Superior temporal gyrus (tissue), 1 donor: ENCODE measurements around the gene C1orf232.

Experiments
- DNase-seq: peaks from one replicate; pipeline ENCODE4 v3.0.0-alpha.2; 2016; ENCODE audit errors: extremely low spot score

The C1orf232 gene

GRCh38 chr1:26168410-26169197 lies at the start of gene C1orf232:
Gene C1orf232, minus strand, starts transcription at chr1:26168963. Its CDS starts 464 bp downstream, at chr1:26168499.
- DNase-seq, result no peak

- DNase-seq, result no peak
These were observed 46.5 kb upstream of the C1orf232 start for GRCh38 chr1:26215246-26215645.

GRCh38 chr1:26213335-26213905 lies 44.7 kb upstream of the C1orf232 start:
- DNase-seq, result no peak

- DNase-seq, result no peak
These were observed 44.0 kb upstream of the C1orf232 start for GRCh38 chr1:26212726-26213125.

- no peak for DNase-seq
These were observed 41.5 kb upstream of the C1orf232 start for GRCh38 chr1:26210147-26210870.

- DNase-seq, result no peak
These were observed 35.0 kb upstream of the C1orf232 start for GRCh38 chr1:26203642-26204318.

GRCh38 chr1:26200413-26200812 lies 31.6 kb upstream of the C1orf232 start:
- DNase-seq, result no peak

- DNase-seq, result no peak
These were observed 29.1 kb upstream of the C1orf232 start for GRCh38 chr1:26197813-26198212.

GRCh38 chr1:26197301-26197700 lies 28.5 kb upstream of the C1orf232 start:
- DNase-seq, result no peak

GRCh38 chr1:26195805-26196204 lies 27.0 kb upstream of the C1orf232 start:
- DNase-seq, result no peak

- DNase-seq, result no peak
These were observed 23.0 kb upstream of the C1orf232 start for GRCh38 chr1:26191739-26192138.

GRCh38 chr1:26190373-26190987 lies 21.7 kb upstream of the C1orf232 start, which contains the start of gene CATSPER4:
Gene CATSPER4, plus strand, starts transcription at chr1:26190602. Its CDS starts 26 bp downstream, at chr1:26190628.
- peak; percentile 26 for DNase-seq

- no peak for DNase-seq
These were observed 21.1 kb upstream of the C1orf232 start for GRCh38 chr1:26189751-26190275.

- no peak for DNase-seq
These were observed 20.6 kb upstream of the C1orf232 start for GRCh38 chr1:26189331-26189730.

- no peak for DNase-seq
These were observed 19.7 kb upstream of the C1orf232 start for GRCh38 chr1:26188477-26188876.

GRCh38 chr1:26187882-26188281 lies 19.1 kb upstream of the C1orf232 start:
- no peak for DNase-seq

- DNase-seq, result no peak
These were observed 16.1 kb upstream of the C1orf232 start for GRCh38 chr1:26184883-26185282.

GRCh38 chr1:26184086-26184485 lies 15.3 kb upstream of the C1orf232 start:
- DNase-seq, result no peak

- no peak for DNase-seq
These were observed 13.6 kb upstream of the C1orf232 start for GRCh38 chr1:26182383-26182696.

- no peak for DNase-seq
These were observed 13.0 kb upstream of the C1orf232 start for GRCh38 chr1:26181586-26182382.
